ENCODE data around the gene FCHSD2.
"Not testable (repeated sequence)": the region's sequence is repeated elsewhere in the genome, so short reads cannot be mapped to it uniquely, and the experiment has no call there.

The FCHSD2 gene

GRCh38 chr11:73001615-73002014, 140.5 kb downstream of the FCHSD2 start:
- no peak for DNase-seq

- DNase-seq, result no peak
Measured at GRCh38 chr11:72998676-72999075, 143.4 kb downstream of the FCHSD2 start.

GRCh38 chr11:72996959-72997358, 145.2 kb downstream of the FCHSD2 start:
- DNase-seq, result no peak

GRCh38 chr11:72989727-72990126, 152.4 kb downstream of the FCHSD2 start:
- no peak for DNase-seq

GRCh38 chr11:72988821-72989220, 153.3 kb downstream of the FCHSD2 start:
- DNase-seq, result no peak

- no peak for DNase-seq
Measured at GRCh38 chr11:72985645-72986044, 156.5 kb downstream of the FCHSD2 start.

GRCh38 chr11:72984453-72985077, 157.6 kb downstream of the FCHSD2 start:
- DNase-seq, result no peak

- DNase-seq, result no peak
Measured at GRCh38 chr11:72983560-72983959, 158.6 kb downstream of the FCHSD2 start.

GRCh38 chr11:72981971-72982685, 160.0 kb downstream of the FCHSD2 start:
- DNase-seq, result no peak

- DNase-seq, result no peak
Measured at GRCh38 chr11:72981080-72981479, 161.0 kb downstream of the FCHSD2 start.

GRCh38 chr11:72977782-72978181, 164.3 kb downstream of the FCHSD2 start:
- DNase-seq, result not testable (repeated sequence)

- DNase-seq, result not testable (repeated sequence)
Measured at GRCh38 chr11:72976522-72976892, 165.6 kb downstream of the FCHSD2 start.

GRCh38 chr11:72975778-72976521, 166.2 kb downstream of the FCHSD2 start:
- no peak for DNase-seq

- DNase-seq, result no peak
Measured at GRCh38 chr11:72974487-72975205, 167.5 kb downstream of the FCHSD2 start.

- no peak for DNase-seq
Measured at GRCh38 chr11:72972496-72973128, 169.5 kb downstream of the FCHSD2 start.

GRCh38 chr11:72971192-72971967, 170.7 kb downstream of the FCHSD2 start:
- DNase-seq, result no peak

- DNase-seq, result no peak
Measured at GRCh38 chr11:72970557-72971118, 171.5 kb downstream of the FCHSD2 start.

GRCh38 chr11:72969894-72970335, 172.2 kb downstream of the FCHSD2 start:
- DNase-seq, result no peak

- no peak for DNase-seq
Measured at GRCh38 chr11:72968390-72968789, 173.7 kb downstream of the FCHSD2 start.

GRCh38 chr11:72965672-72966071, 176.4 kb downstream of the FCHSD2 start:
- DNase-seq, result no peak

GRCh38 chr11:72962717-72963116, 179.4 kb downstream of the FCHSD2 start:
- DNase-seq, result no peak

GRCh38 chr11:72962084-72962483, 180.0 kb downstream of the FCHSD2 start:
- DNase-seq, result no peak

Measured in NCI-H1436 (cell line).